Loucy (cell line): ENCODE measurements around the gene ALG6.
"Not testable (repeated sequence)": the region's sequence is repeated elsewhere in the genome, so short reads cannot be mapped to it uniquely, and the experiment has no call there.

Source experiments
- H2AFZ ChIP-seq: fragments of 200-600 bp; sonication (generic); 2 replicates; pipeline ENCODE4 v1.6.0; 2016; ENCODE audit warnings: antibody characterized with exemption, mild to moderate bottlenecking, low read length, moderate library complexity
- H3F3A ChIP-seq: fragments of 200-600 bp; 2 replicates; pipeline ENCODE4 v1.6.0; 2016; ENCODE audit warnings: antibody characterized with exemption, low read depth, mild to moderate bottlenecking
- H3K27me3 ChIP-seq: fragments of 200-600 bp; sonication (generic); 2 replicates; pipeline ENCODE4 v1.6.1; 2014; ENCODE audit warnings: low read length, mild to moderate bottlenecking; ENCODE audit not compliant: insufficient read depth, poor library complexity, severe bottlenecking
- H3K36me3 ChIP-seq: fragments of 200-600 bp; sonication (generic); 2 replicates; pipeline ENCODE4 v1.6.1; 2016; ENCODE audit warnings: low read length; ENCODE audit not compliant: insufficient read depth
- H3K4me1 ChIP-seq: fragments of 200-600 bp; sonication (generic); 2 replicates; pipeline ENCODE4 v1.5.1; 2014; ENCODE audit warnings: low read length, mild to moderate bottlenecking; ENCODE audit not compliant: insufficient read depth, poor library complexity, severe bottlenecking
- H3K4me2 ChIP-seq: fragments of 200-600 bp; sonication (generic); 2 replicates; pipeline ENCODE4 v1.6.0; 2014; ENCODE audit warnings: antibody characterized with exemption, low read length, low read depth, mild to moderate bottlenecking; ENCODE audit not compliant: poor library complexity, severe bottlenecking
- H3K4me3 ChIP-seq: fragments of 200-600 bp; sonication (generic); 2 replicates; pipeline ENCODE4 v1.5.1; 2014; ENCODE audit warnings: low read length, mild to moderate bottlenecking, mixed read lengths; ENCODE audit not compliant: poor library complexity, severe bottlenecking
- H3K79me2 ChIP-seq: fragments of 200-600 bp; sonication (generic); 2 replicates; pipeline ENCODE4 v1.6.1; 2014; ENCODE audit warnings: low read length; ENCODE audit not compliant: insufficient read depth
- H3K9ac ChIP-seq: fragments of 200-600 bp; sonication (generic); 2 replicates; pipeline ENCODE4 v1.6.0; 2014; ENCODE audit warnings: mild to moderate bottlenecking, low read depth, low read length, moderate library complexity; ENCODE audit not compliant: poor library complexity, severe bottlenecking
- H3K9me2 ChIP-seq: fragments of 200-600 bp; sonication (generic); replicated peaks from 2 replicates; pipeline ENCODE4 v1.6.1; 2016; ENCODE audit warnings: low read depth, low read length, mixed read lengths
- H3K9me3 ChIP-seq: fragments of 200-600 bp; sonication (generic); 2 replicates; pipeline ENCODE4 v1.6.1; 2014; ENCODE audit warnings: mild to moderate bottlenecking, antibody characterized with exemption, low read length, low read depth; ENCODE audit not compliant: insufficient read depth
- H4K20me1 ChIP-seq: fragments of 200-600 bp; sonication (generic); 2 replicates; pipeline ENCODE4 v1.6.0; 2014; ENCODE audit warnings: antibody characterized with exemption, low read length, mild to moderate bottlenecking; ENCODE audit not compliant: insufficient read depth, poor library complexity, severe bottlenecking
- CTCF ChIP-seq: fragments of 200-600 bp; sonication (generic); conservative IDR thresholded peaks from 2 replicates; pipeline ENCODE4 v1.5.1; 2014; ENCODE audit warnings: mild to moderate bottlenecking, antibody characterized with exemption, low read length
- EZH2phosphoT487 ChIP-seq: fragments of 200-600 bp; IDR thresholded peaks from 2 replicates; pipeline ENCODE4 v1.6.1; 2018; ENCODE audit warnings: antibody characterized with exemption, mild to moderate bottlenecking, moderate library complexity, borderline replicate concordance

Gene ALG6

GRCh38 chr1:63414691-63415365, 47.4 kb downstream of the ALG6 start:
- H4K20me1 ChIP-seq, result no peaks in the 10 kb centered on the region
- H3K9ac ChIP-seq, result no peak overlapping the region
- TF ChIP-seq CTCF (no peak), EZH2phosphoT487 (no peak)
- H3K4me3 ChIP-seq, result no peak overlapping the region
- no peaks in the 10 kb centered on the region for H3F3A ChIP-seq
- H3K4me2 ChIP-seq, result no peak overlapping the region
- H2AFZ ChIP-seq, result no peak overlapping the region
- H3K36me3 ChIP-seq, result peaks cover 12% of the 10 kb centered on the region; the same call in 1 of the 2 replicates
- no peaks in the 10 kb centered on the region for H3K79me2 ChIP-seq
- no peaks in the 10 kb centered on the region for H3K27me3 ChIP-seq
- no peaks in the 10 kb centered on the region for H3K9me2 ChIP-seq
- H3K4me1 ChIP-seq, result no peaks in the 10 kb centered on the region
- H3K9me3 ChIP-seq, result no peaks in the 10 kb centered on the region

- TF ChIP-seq EZH2phosphoT487, result no peak
- Histone ChIP-seq H3K9me2 (no peaks in the 10 kb centered on the region), H3K27me3 (no peaks in the 10 kb centered on the region), H3K36me3 (peaks cover 6% of the 10 kb centered on the region; the same call in 1 of the 2 replicates), H3F3A (no peaks in the 10 kb centered on the region), H4K20me1 (no peaks in the 10 kb centered on the region), H3K9me3 (no peaks in the 10 kb centered on the region), H2AFZ (no peak overlapping the region), H3K4me2 (no peak overlapping the region), H3K4me1 (no peaks in the 10 kb centered on the region), H3K9ac (no peak overlapping the region), H3K79me2 (no peaks in the 10 kb centered on the region), H3K4me3 (no peak overlapping the region)
Observed at GRCh38 chr1:63418101-63418500, 50.7 kb downstream of the ALG6 start.

GRCh38 chr1:63420746-63421145, 53.3 kb downstream of the ALG6 start:
- H3K79me2 ChIP-seq, H3F3A ChIP-seq, H3K4me2 ChIP-seq, H4K20me1 ChIP-seq, H3K9ac ChIP-seq, H3K36me3 ChIP-seq, H2AFZ ChIP-seq, H3K27me3 ChIP-seq, H3K9me2 ChIP-seq, H3K4me3 ChIP-seq, H3K9me3 ChIP-seq, H3K4me1 ChIP-seq: not testable (repeated sequence)

- no peaks in the 10 kb centered on the region for H3K27me3 ChIP-seq
Observed at GRCh38 chr1:63423649-63424048, 56.2 kb downstream of the ALG6 start.

More at GRCh38 chr1:63423649-63424048, 56.2 kb downstream of the ALG6 start:
- H3K4me3 ChIP-seq, result no peak overlapping the region
- no peak overlapping the region for H2AFZ ChIP-seq
- H3K9me2 ChIP-seq, result no peaks in the 10 kb centered on the region
- H3K79me2 ChIP-seq, result no peaks in the 10 kb centered on the region
- H3K4me1 ChIP-seq, result no peaks in the 10 kb centered on the region
- H3K9me3 ChIP-seq, result no peaks in the 10 kb centered on the region
- no peak for TF ChIP-seq EZH2phosphoT487
- no peak for TF ChIP-seq CTCF
- no peak overlapping the region for H3K9ac ChIP-seq
- no peaks in the 10 kb centered on the region for H4K20me1 ChIP-seq
- H3K36me3 ChIP-seq, result no peaks in the 10 kb centered on the region
- H3K4me2 ChIP-seq, result no peak overlapping the region
- no peaks in the 10 kb centered on the region for H3F3A ChIP-seq
